Uterus (tissue), 2 donors: ENCODE data around the gene SDCCAG8.

Experiments used
- CTCF ChIP-seq, 4 experiments: fragments of 200-600 bp in 2 of 4; fragments of 450-650 bp in 2 of 4; sonication (generic) in 2 of 4; IDR thresholded peaks; one replicate each; pipeline ENCODE4 v1.5.1; 2016 to 2019; ENCODE audit warnings: antibody characterized with exemption in 4 of 4, mild to moderate bottlenecking in 2 of 4, moderate library complexity in 1 of 4
- POLR2A ChIP-seq, 2 donors: fragments of 450-650 bp; IDR thresholded peaks; one replicate each; pipeline ENCODE4 v1.6.1; 2016; ENCODE audit warnings: antibody characterized with exemption in 2 of 2, mild to moderate bottlenecking in 1 of 2, moderate library complexity in 1 of 2

GRCh38 chr1:243292117-243292516 lies 36.3 kb downstream of the SDCCAG8 start:
- TF ChIP-seq CTCF (IDR thresholded peaks at IDR 0.05) = no peak
- TF ChIP-seq POLR2A (IDR thresholded peaks at IDR 0.05) = no peak
